Trophoblast cell (in vitro differentiated cells and primary cell): ENCODE measurements around the gene PANK4.

ENCODE experiments used
- DNase-seq, 2 donors: peaks; one replicate each; pipeline ENCODE4 v3.0.0-alpha.2; 2016
- H2AFZ ChIP-seq: 2 replicates; pipeline ENCODE4 v1.6.1; 2013; ENCODE audit warnings: low read length, moderate library complexity, mild to moderate bottlenecking; ENCODE audit not compliant: insufficient read depth, poor library complexity
- H2AK5ac ChIP-seq: 2 replicates; pipeline ENCODE4 v1.6.1; 2013; ENCODE audit warnings: mild to moderate bottlenecking, low read length
- H2BK120ac ChIP-seq: 2 replicates; pipeline ENCODE4 v1.6.1; 2013; ENCODE audit warnings: low read length, mild to moderate bottlenecking, moderate library complexity; ENCODE audit not compliant: insufficient read depth, poor library complexity
- H2BK12ac ChIP-seq: 2 replicates; pipeline ENCODE4 v1.6.1; 2013; ENCODE audit warnings: mild to moderate bottlenecking, low read length, moderate library complexity
- H2BK5ac ChIP-seq: 2 replicates; pipeline ENCODE4 v1.6.1; 2013; ENCODE audit warnings: low read length, low read depth, moderate library complexity, mild to moderate bottlenecking; ENCODE audit not compliant: poor library complexity
- H3K14ac ChIP-seq: 2 replicates; pipeline ENCODE4 v1.6.1; 2013; ENCODE audit warnings: mild to moderate bottlenecking, low read length
- H3K18ac ChIP-seq: 2 replicates; pipeline ENCODE4 v1.6.1; 2013; ENCODE audit warnings: mild to moderate bottlenecking, low read length
- H3K23ac ChIP-seq: 2 replicates; pipeline ENCODE4 v1.6.1; 2013; ENCODE audit warnings: low read length
- H3K27ac ChIP-seq: 2 replicates; pipeline ENCODE4 v1.5.1; 2013; ENCODE audit warnings: low read depth, mild to moderate bottlenecking, inconsistent platforms, low read length, moderate library complexity
- H3K27me3 ChIP-seq: 2 replicates; pipeline ENCODE4 v1.6.1; 2013; ENCODE audit warnings: inconsistent platforms, mild to moderate bottlenecking, low read length, moderate library complexity; ENCODE audit not compliant: insufficient read depth
- H3K36me3 ChIP-seq, 2 experiments: 1 replicate in 1 of 2; 2 replicates in 1 of 2; pipeline ENCODE4 v1.6.1; 2013; ENCODE audit warnings: low read length in 2 of 2, mild to moderate bottlenecking in 2 of 2, moderate library complexity in 1 of 2; ENCODE audit not compliant: insufficient read depth in 2 of 2, control insufficient read depth in 1 of 2
- H3K4ac ChIP-seq: 2 replicates; pipeline ENCODE4 v1.6.1; 2013; ENCODE audit warnings: low read depth, mild to moderate bottlenecking, low read length, moderate library complexity
- H3K4me1 ChIP-seq, 2 experiments: 1 replicate in 1 of 2; 2 replicates in 1 of 2; pipeline ENCODE4 v1.6.1; 2013; ENCODE audit warnings: low read length in 2 of 2, mild to moderate bottlenecking in 2 of 2, moderate library complexity in 1 of 2; ENCODE audit not compliant: insufficient read depth in 2 of 2, control insufficient read depth in 1 of 2
- H3K4me2 ChIP-seq: 2 replicates; pipeline ENCODE4 v1.6.1; 2013; ENCODE audit warnings: inconsistent platforms, mild to moderate bottlenecking, low read length, moderate library complexity
- H3K4me3 ChIP-seq: 2 replicates; pipeline ENCODE4 v1.5.1; 2013; ENCODE audit warnings: mild to moderate bottlenecking, low read depth, low read length, inconsistent platforms
- H3K79me1 ChIP-seq: one replicate; pipeline ENCODE4 v1.6.1; 2013; ENCODE audit warnings: low read length
- H3K79me2 ChIP-seq: 2 replicates; pipeline ENCODE4 v1.6.1; 2013; ENCODE audit warnings: low read length, mild to moderate bottlenecking; ENCODE audit not compliant: control insufficient read depth, insufficient read depth, poor library complexity
- H3K9ac ChIP-seq: 2 replicates; pipeline ENCODE4 v1.6.1; 2013; ENCODE audit warnings: mild to moderate bottlenecking, low read length
- H3K9me3 ChIP-seq: 2 replicates; pipeline ENCODE4 v1.6.1; 2013; ENCODE audit warnings: low read depth, mild to moderate bottlenecking, control low read depth, inconsistent platforms, low read length; ENCODE audit not compliant: insufficient read depth
- H4K12ac ChIP-seq: 2 replicates; pipeline ENCODE4 v1.6.1; 2013; ENCODE audit warnings: low read depth, mild to moderate bottlenecking, low read length, moderate library complexity
- H4K8ac ChIP-seq: 2 replicates; pipeline ENCODE4 v1.6.1; 2013; ENCODE audit warnings: low read depth, mild to moderate bottlenecking, low read length, moderate library complexity
- H4K91ac ChIP-seq: one replicate; pipeline ENCODE4 v1.6.1; 2013; ENCODE audit warnings: low read depth, mild to moderate bottlenecking, low read length, moderate library complexity
- WGBS: extraction: QIAGEN DNeasy Blood & Tissue Kit; methylation state at CpG from one replicate; pipeline ENCODE4 v1.1.7; 2013; ENCODE audit warnings: missing lambda C conversion rate; ENCODE audit not compliant: insufficient read length, insufficient coverage; ENCODE audit errors: extremely low coverage; 5-methylcytosine and 5-hydroxymethylcytosine counted together

PANK4 gene

GRCh38 chr1:2556678-2557481 is 30.5 kb upstream of the PANK4 start:
- Histone ChIP-seq H3K9ac (no peak overlapping the region), H2BK12ac (no peak overlapping the region), H3K79me1 (no peaks in the 10 kb centered on the region), H2BK5ac (no peak overlapping the region), H3K18ac (no peak overlapping the region), H3K14ac (no peak overlapping the region), H3K4me2 (no peak overlapping the region), H4K12ac (no peak overlapping the region), H3K4ac (no peak overlapping the region), H3K27ac (no peak overlapping the region), H3K4me3 (no peak overlapping the region), H2AFZ (no peak overlapping the region), H4K8ac (no peak overlapping the region), H3K27me3 (no peaks in the 10 kb centered on the region), H3K9me3 (no peaks in the 10 kb centered on the region), H2BK120ac (no peak overlapping the region), H2AK5ac (no peak overlapping the region), H3K4me1 (no peaks in the 10 kb centered on the region), H3K23ac (no peak overlapping the region), H3K36me3 (no peaks in the 10 kb centered on the region), H3K79me2 (no peaks in the 10 kb centered on the region), H4K91ac (no peak overlapping the region)
- DNase-seq: no peak
- WGBS: no CpG with 5 or more reads among the region's 24 CpGs

- no peaks in the 10 kb centered on the region for H3K9me3 ChIP-seq
- H3K9ac ChIP-seq: no peak within 1 kb of the TSS
- peak in 1 of 2 donors; percentile 33 for DNase-seq
- no peak within 1 kb of the TSS for H4K12ac ChIP-seq
- H3K27me3 ChIP-seq: no peaks in the 10 kb centered on the region
- H4K8ac ChIP-seq: no peak within 1 kb of the TSS
- H2BK12ac ChIP-seq: no peak within 1 kb of the TSS
- H3K36me3 ChIP-seq: no peaks in the 10 kb centered on the region
- H3K79me2 ChIP-seq: no peaks in the 10 kb centered on the region
- H3K27ac ChIP-seq: no peak within 1 kb of the TSS
- H4K91ac ChIP-seq: no peak within 1 kb of the TSS
- WGBS: no CpG with 5 or more reads among the region's 16 CpGs
- no peak within 1 kb of the TSS for H3K14ac ChIP-seq
- no peak within 1 kb of the TSS for H2BK120ac ChIP-seq
- H2AFZ ChIP-seq: no peak within 1 kb of the TSS
- H2AK5ac ChIP-seq: no peak within 1 kb of the TSS
- H3K23ac ChIP-seq: no peak within 1 kb of the TSS
- H3K4ac ChIP-seq: no peak within 1 kb of the TSS
- H3K4me2 ChIP-seq: no peak within 1 kb of the TSS
- H3K79me1 ChIP-seq: no peaks in the 10 kb centered on the region
- H3K4me3 ChIP-seq: no peak within 1 kb of the TSS
- no peak within 1 kb of the TSS for H3K18ac ChIP-seq
- no peak within 1 kb of the TSS for H2BK5ac ChIP-seq
- H3K4me1 ChIP-seq: no peaks in the 10 kb centered on the region
These were observed 29.9 kb upstream of the PANK4 start, which contains the start of gene TNFRSF14 for GRCh38 chr1:2556277-2556677. Gene TNFRSF14, plus strand, starts transcription at chr1:2556371. Its CDS starts 294 bp downstream, at chr1:2556665.

GRCh38 chr1:2555634-2556276 is 29.4 kb upstream of the PANK4 start:
- H3K36me3 ChIP-seq: no peaks in the 10 kb centered on the region
- H3K4me2 ChIP-seq: no peak overlapping the region
- no peak overlapping the region for H3K18ac ChIP-seq
- no peak overlapping the region for H2AK5ac ChIP-seq
- no peak overlapping the region for H2BK12ac ChIP-seq
- no peak overlapping the region for H4K91ac ChIP-seq
- no peak overlapping the region for H3K23ac ChIP-seq
- no peaks in the 10 kb centered on the region for H3K27me3 ChIP-seq
- H2BK5ac ChIP-seq: no peak overlapping the region
- H2BK120ac ChIP-seq: no peak overlapping the region
- no peak overlapping the region for H4K12ac ChIP-seq
- H3K79me1 ChIP-seq: no peaks in the 10 kb centered on the region
- H3K9ac ChIP-seq: no peak overlapping the region
- peak; percentile 46 to 54 for DNase-seq
- H3K4me1 ChIP-seq: no peaks in the 10 kb centered on the region
- no CpG with 5 or more reads among the region's 26 CpGs for WGBS
- no peak overlapping the region for H4K8ac ChIP-seq
- H3K4me3 ChIP-seq: no peak overlapping the region
- H3K14ac ChIP-seq: no peak overlapping the region
- H3K27ac ChIP-seq: no peak overlapping the region
- no peaks in the 10 kb centered on the region for H3K79me2 ChIP-seq
- no peaks in the 10 kb centered on the region for H3K9me3 ChIP-seq
- no peak overlapping the region for H3K4ac ChIP-seq
- no peak overlapping the region for H2AFZ ChIP-seq

GRCh38 chr1:2554621-2555387 is 28.4 kb upstream of the PANK4 start:
- H3K23ac ChIP-seq: no peak overlapping the region
- no peaks in the 10 kb centered on the region for H3K27me3 ChIP-seq
- H2AK5ac ChIP-seq: no peak overlapping the region
- no peak overlapping the region for H3K4me2 ChIP-seq
- no peak overlapping the region for H4K12ac ChIP-seq
- no peaks in the 10 kb centered on the region for H3K36me3 ChIP-seq
- WGBS: no CpG with 5 or more reads among the region's 19 CpGs
- no peak overlapping the region for H2AFZ ChIP-seq
- H3K9ac ChIP-seq: no peak overlapping the region
- no peak overlapping the region for H4K8ac ChIP-seq
- H3K4ac ChIP-seq: no peak overlapping the region
- H3K79me2 ChIP-seq: no peaks in the 10 kb centered on the region
- no peak overlapping the region for H2BK120ac ChIP-seq
- H2BK12ac ChIP-seq: no peak overlapping the region
- H3K14ac ChIP-seq: no peak overlapping the region
- no peak overlapping the region for H2BK5ac ChIP-seq
- H3K9me3 ChIP-seq: no peaks in the 10 kb centered on the region
- no peak for DNase-seq
- no peak overlapping the region for H3K18ac ChIP-seq
- no peak overlapping the region for H4K91ac ChIP-seq
- H3K27ac ChIP-seq: no peak overlapping the region
- no peaks in the 10 kb centered on the region for H3K79me1 ChIP-seq
- no peaks in the 10 kb centered on the region for H3K4me1 ChIP-seq
- no peak overlapping the region for H3K4me3 ChIP-seq
